SH-SY5Y (cell line): ENCODE data around the gene CPXM1.

Experiments
- GATA2 ChIP-seq: IDR thresholded peaks from 2 replicates; pipeline ENCODE4 v1.6.1; 2011; ENCODE audit warnings: mild to moderate bottlenecking, low read depth, low read length
- GATA3 ChIP-seq: IDR thresholded peaks from 2 replicates; pipeline ENCODE4 v1.6.1; 2011; ENCODE audit warnings: low read depth, mild to moderate bottlenecking, low read length, moderate library complexity

GRCh38 chr20:2783908-2784566 lies 16.4 kb downstream of the CPXM1 start:
- no peak for TF ChIP-seq GATA2
- no peak for TF ChIP-seq GATA3
